GM13976 (cell line): Measurements from ENCODE around the gene SSNA1.

Experiments used
- DNase-seq: peaks from one replicate; pipeline ENCODE4 v3.0.0; 2012; ENCODE audit warnings: low spot score
- CTCF ChIP-seq: IDR thresholded peaks from 2 replicates; pipeline ENCODE4 v1.5.1; 2012; ENCODE audit warnings: borderline replicate concordance, mild to moderate bottlenecking; ENCODE audit not compliant: insufficient read depth; ENCODE audit errors: extremely low read depth, missing control alignments, control extremely low read depth
- in situ Hi-C: fragments of 300-500 bp; cut with MboI; formaldehyde crosslinking; loops from one replicate; pipeline ENCODE4 v1.12.0; 2022; ENCODE audit warnings: low sequenced_read_pairs, mixed read lengths, inconsistent platforms; ENCODE audit not compliant: unreplicated experiment

Gene SSNA1

GRCh38 chr9:137221506-137222111 lies 33.1 kb downstream of the SSNA1 start:
- no peak for TF ChIP-seq CTCF
- no peak for DNase-seq
- in situ Hi-C loops, result no loop called here

- DNase-seq, result no peak
- in situ Hi-C loops, result no loop called here
- peak; percentile 4 for TF ChIP-seq CTCF
Measured at GRCh38 chr9:137222190-137223077, 34.0 kb downstream of the SSNA1 start, which contains the start of gene RNF208. TSS of gene RNF208 (minus strand) at chr9:137222240. CDS start at chr9:137221212, 1,028 bp downstream.

GRCh38 chr9:137223078-137223970 lies 34.8 kb downstream of the SSNA1 start:
- peak; percentile 99 for DNase-seq
- in situ Hi-C loops, result no loop called here
- TF ChIP-seq CTCF, result no peak

GRCh38 chr9:137224830-137225694 lies 36.6 kb downstream of the SSNA1 start, which contains the start of gene CYSRT1:
TSS of gene CYSRT1 (plus strand) at chr9:137225174. CDS start at chr9:137225622, 448 bp downstream.
- TF ChIP-seq CTCF, result no peak
- in situ Hi-C loops, result loop anchor here (5.0 kb wide), 1 partner anchor 108 kb away; no protein-coding TSS in a partner anchor

GRCh38 chr9:137225699-137226331 lies 37.3 kb downstream of the SSNA1 start:
- in situ Hi-C loops, result loop anchor here (5.0 kb wide), 1 partner anchor 109 kb away; no protein-coding TSS in a partner anchor
- TF ChIP-seq CTCF, result no peak
- DNase-seq, result no peak

More at GRCh38 chr9:137224830-137225694, 36.6 kb downstream of the SSNA1 start, which contains the start of gene CYSRT1:
- DNase-seq, result no peak
